Tibial artery (tissue), 4 donors: Measurements from ENCODE around the gene ATP9B.

ENCODE experiments used
- DNase-seq, 2 donors: peaks; one replicate each; pipeline ENCODE4 v3.0.0-alpha.2; 2019
- H3K27ac ChIP-seq, 2 donors: fragments of 200-600 bp; sonication (generic) in 1 of 2; 1 replicate in 1 of 2; 2 replicates in 1 of 2; pipeline ENCODE4 v1.5.1; 2018 to 2019; ENCODE audit warnings: mild to moderate bottlenecking in 1 of 2
- H3K27me3 ChIP-seq, 2 donors: fragments of 200-600 bp; sonication (generic) in 1 of 2; one replicate each; pipeline versions ENCODE4 v1.5.1 to v1.6.0; 2016 to 2019
- H3K36me3 ChIP-seq, 3 donors: fragments of 200-600 bp; sonication (generic) in 2 of 3; one replicate each; pipeline ENCODE4 v1.5.1; 2016 to 2019; ENCODE audit warnings: mild to moderate bottlenecking in 2 of 3
- H3K4me1 ChIP-seq, 4 donors: fragments of 200-600 bp; sonication (generic) in 2 of 4; 1 replicate in 3 of 4; 2 replicates in 1 of 4; pipeline ENCODE4 v1.5.1; 2016 to 2019
- H3K4me3 ChIP-seq, 2 donors: fragments of 200-600 bp; sonication (generic) in 1 of 2; 1 replicate in 1 of 2; 2 replicates in 1 of 2; pipeline ENCODE4 v1.5.1; 2018 to 2019; ENCODE audit warnings: mild to moderate bottlenecking in 2 of 2
- H3K9me3 ChIP-seq, 3 donors: fragments of 200-600 bp; sonication (generic) in 1 of 3; one replicate each; pipeline ENCODE4 v1.5.1; 2016 to 2019
- intact Hi-C: fragments of 100-400 bp; cut with DNase I; formaldehyde crosslinking; loops from one replicate; pipeline ENCODE4 v1.15.0; 2023; ENCODE audit warnings: low total_unique reads
- TF ChIP-seq, protein P1 (sequence below), 2 experiments: fragments of 200-600 bp in 1 of 2; fragments of 450-650 bp in 1 of 2; IDR thresholded peaks; one replicate each; pipeline ENCODE4 v1.5.1; 2017 to 2019; ENCODE audit warnings: antibody characterized with exemption in 2 of 2, mild to moderate bottlenecking in 1 of 2, moderate library complexity in 1 of 2

The ATP9B gene

DNA sequence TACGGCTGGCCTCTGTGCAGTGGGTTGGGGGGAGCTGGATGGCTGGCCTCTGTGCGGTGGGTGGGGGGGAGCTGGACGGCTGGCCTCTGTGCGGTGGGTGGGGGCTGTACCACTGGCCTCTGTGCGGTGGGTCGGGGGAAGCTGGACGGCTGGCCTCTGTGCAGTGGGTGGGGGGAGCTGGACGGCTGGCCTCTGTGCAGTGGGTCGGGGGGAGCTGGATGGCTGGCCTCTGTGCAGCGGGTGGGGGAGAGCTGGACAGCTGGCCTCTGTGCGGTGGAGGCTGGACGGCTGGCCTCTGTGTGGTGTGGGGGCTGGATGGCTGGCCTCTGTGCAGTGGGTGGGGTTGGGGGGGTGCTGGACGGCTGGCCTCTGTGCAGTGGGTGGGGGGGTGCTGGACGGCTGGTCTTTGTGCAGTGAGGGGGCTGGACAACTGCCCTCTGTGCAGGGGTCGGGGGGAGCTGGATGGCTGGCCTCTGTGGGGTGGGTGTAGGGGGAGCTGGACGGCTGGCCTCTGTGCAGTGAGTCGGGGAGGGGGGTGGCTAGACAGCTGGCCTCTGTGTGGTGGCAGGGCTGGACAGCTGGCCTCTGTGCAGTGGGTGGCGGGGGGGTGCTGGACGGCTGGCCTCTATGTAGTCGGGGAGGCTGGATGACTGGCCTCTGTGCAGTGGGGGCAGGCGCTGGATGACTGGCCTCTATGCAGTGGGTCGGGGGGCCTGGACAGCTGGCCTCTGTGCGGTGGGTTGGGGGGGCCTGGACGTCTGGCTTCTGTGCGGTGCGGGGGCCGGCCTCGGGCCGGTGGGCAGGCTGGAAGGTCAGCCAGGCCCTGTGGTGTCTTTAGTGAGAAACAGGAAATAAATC is 358.4 kb downstream of the ATP9B start:
- Histone ChIP-seq H3K36me3 (peaks cover 0 to 22% (median 13%) of the 10 kb centered on the region in 3 donors), H3K4me3 (no peak overlapping the region), H3K9me3 (no peaks in the 10 kb centered on the region), H3K27me3 (no peaks in the 10 kb centered on the region), H3K27ac (no peak overlapping the region), H3K4me1 (peaks cover 0 to 9% (median 2%) of the 10 kb centered on the region in 4 donors)
- no peak for DNase-seq
- TF ChIP-seq, protein P1, sequence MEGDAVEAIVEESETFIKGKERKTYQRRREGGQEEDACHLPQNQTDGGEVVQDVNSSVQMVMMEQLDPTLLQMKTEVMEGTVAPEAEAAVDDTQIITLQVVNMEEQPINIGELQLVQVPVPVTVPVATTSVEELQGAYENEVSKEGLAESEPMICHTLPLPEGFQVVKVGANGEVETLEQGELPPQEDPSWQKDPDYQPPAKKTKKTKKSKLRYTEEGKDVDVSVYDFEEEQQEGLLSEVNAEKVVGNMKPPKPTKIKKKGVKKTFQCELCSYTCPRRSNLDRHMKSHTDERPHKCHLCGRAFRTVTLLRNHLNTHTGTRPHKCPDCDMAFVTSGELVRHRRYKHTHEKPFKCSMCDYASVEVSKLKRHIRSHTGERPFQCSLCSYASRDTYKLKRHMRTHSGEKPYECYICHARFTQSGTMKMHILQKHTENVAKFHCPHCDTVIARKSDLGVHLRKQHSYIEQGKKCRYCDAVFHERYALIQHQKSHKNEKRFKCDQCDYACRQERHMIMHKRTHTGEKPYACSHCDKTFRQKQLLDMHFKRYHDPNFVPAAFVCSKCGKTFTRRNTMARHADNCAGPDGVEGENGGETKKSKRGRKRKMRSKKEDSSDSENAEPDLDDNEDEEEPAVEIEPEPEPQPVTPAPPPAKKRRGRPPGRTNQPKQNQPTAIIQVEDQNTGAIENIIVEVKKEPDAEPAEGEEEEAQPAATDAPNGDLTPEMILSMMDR (IDR thresholded peaks at IDR 0.05) = no peak
- intact Hi-C loops = no loop called here
